Activated CD8-positive, alpha-beta T cell treated with anti-CD3 and anti-CD28 coated beads for 36 hours (primary cell): ENCODE results near the gene KDM1B. TPM values are rescaled to one million over a fixed set of nuclear protein-coding genes. Genes with fewer than 3 reads are reported as not detected.

Experiments
- ATAC-seq: fragments of 200-7000 bp; cut with Tn5 transposase; one replicate; pipeline ENCODE4 v1.10.0; 2021; ENCODE audit warnings: mild to moderate bottlenecking, moderate library complexity
- CTCF ChIA-PET: fragments of 350-600 bp; sonication (Branson Sonifier 250); formaldehyde crosslinking; loops from one replicate; lab custom pipeline; 2021; ENCODE audit warnings: antibody characterized with exemption; lab: Charles Lee
- POLR2A ChIA-PET: fragments of 350-600 bp; sonication (Branson Sonifier 250); formaldehyde crosslinking; loops from one replicate; lab custom pipeline; 2021; ENCODE audit warnings: antibody characterized with exemption; lab: Charles Lee
- DNase-seq: peaks from one replicate; pipeline ENCODE4 v3.0.0-alpha.2; 2020
- H3K27ac Mint-ChIP-seq: one replicate; pipeline ENCODE4 v1.8.0; 2021; ENCODE audit warnings: mild to moderate bottlenecking, mixed read lengths
- H3K27me3 Mint-ChIP-seq: one replicate; pipeline ENCODE4 v1.8.0; 2021; ENCODE audit warnings: mixed read lengths
- H3K36me3 Mint-ChIP-seq: one replicate; pipeline ENCODE4 v1.8.0; 2021; ENCODE audit warnings: low read depth, mixed read lengths
- H3K4me1 Mint-ChIP-seq: one replicate; pipeline ENCODE4 v1.8.0; 2021; ENCODE audit warnings: low read depth, mixed read lengths
- H3K4me3 Mint-ChIP-seq: one replicate; pipeline ENCODE4 v1.8.0; 2021; ENCODE audit warnings: mild to moderate bottlenecking, moderate library complexity, mixed read lengths
- H3K9me3 Mint-ChIP-seq: one replicate; pipeline ENCODE4 v1.8.0; 2021; ENCODE audit warnings: mixed read lengths
- intact Hi-C: fragments of 100-400 bp; cut with micrococcal nuclease; formaldehyde crosslinking; loops from one replicate; pipeline ENCODE4 v1.10.0; 2022
- total RNA-seq, 2 experiments: library from RNA; stranded (reverse); gene quantifications; one replicate each; pipeline ENCODE4 v1.2.3, GENCODE V29; 2021
- TF ChIP-seq, protein P1 (sequence below): fragments of 200-600 bp; IDR thresholded peaks from one replicate; pipeline ENCODE4 v1.8.0; 2022; ENCODE audit warnings: antibody characterized with exemption, mild to moderate bottlenecking

Gene KDM1B
- total RNA-seq, 2 experiments from 2014 or later: 10.9 to 12.2 TPM

DNA sequence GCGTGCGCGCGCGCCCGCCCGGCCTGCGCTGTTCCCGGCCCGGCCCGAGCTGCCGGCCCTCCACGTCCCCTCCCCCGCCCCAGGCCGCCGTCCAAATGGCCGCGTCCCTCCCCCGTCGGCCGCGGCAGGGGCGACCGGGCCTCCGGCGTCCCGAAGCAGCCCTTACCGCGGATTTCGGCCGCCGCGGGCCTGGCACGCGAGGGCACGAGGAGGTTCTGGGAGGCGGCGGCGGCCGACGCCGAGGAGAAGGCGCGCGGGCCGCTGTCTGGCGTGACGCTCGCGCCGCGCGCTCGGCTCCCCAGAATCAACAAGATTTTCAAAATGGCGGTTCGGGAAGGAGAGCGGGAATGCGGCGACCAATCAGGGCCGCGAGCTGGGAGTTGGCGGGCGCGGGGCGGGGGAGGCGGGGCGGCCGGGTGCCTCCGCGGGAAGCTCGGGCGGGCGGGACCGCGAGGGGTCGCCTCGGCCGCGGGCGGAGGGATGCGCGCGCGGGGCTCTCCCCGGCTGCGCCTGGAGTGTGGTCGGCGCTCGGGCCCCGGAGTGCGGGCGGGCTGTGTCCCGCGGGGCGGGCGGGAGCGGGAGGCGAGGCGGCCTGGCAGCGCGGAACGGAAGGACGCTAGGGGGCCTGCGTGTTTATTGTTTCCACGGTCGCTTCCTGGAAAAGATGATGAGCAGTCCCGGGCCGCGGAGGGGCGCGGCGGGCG is 109.1 kb downstream of the KDM1B start, which contains the start of gene DEK:
DEK (minus strand) TSS at position 312 of the 704 bp plus-strand sequence. CDS start 543 bp downstream, outside the sequence.
- intact Hi-C loops: loop anchor here (5.0 kb wide), 1 partner anchor 107 kb away; the partner anchor contains the start of genes KDM1B and TPMT
- Mint-ChIP-seq H3K27me3 (no peaks in the 10 kb centered on the region), H3K27ac (peak within 1 kb of the TSS; percentile 96), H3K36me3 (peaks cover 45% of the 10 kb centered on the region), H3K4me1 (peaks cover 40% of the 10 kb centered on the region), H3K4me3 (peak within 1 kb of the TSS; percentile 90), H3K9me3 (peaks cover 5% of the 10 kb centered on the region)
- POLR2A ChIA-PET: interaction anchor here (0.6 to 3.1 kb wide), 8 partner anchors 10 to 249 kb away, joined by 3 to 9 read pairs (median 3); no protein-coding TSS in a partner anchor
- ATAC-seq (peak; percentile 67), DNase-seq (peak; percentile 89)
- TF ChIP-seq, protein P1, sequence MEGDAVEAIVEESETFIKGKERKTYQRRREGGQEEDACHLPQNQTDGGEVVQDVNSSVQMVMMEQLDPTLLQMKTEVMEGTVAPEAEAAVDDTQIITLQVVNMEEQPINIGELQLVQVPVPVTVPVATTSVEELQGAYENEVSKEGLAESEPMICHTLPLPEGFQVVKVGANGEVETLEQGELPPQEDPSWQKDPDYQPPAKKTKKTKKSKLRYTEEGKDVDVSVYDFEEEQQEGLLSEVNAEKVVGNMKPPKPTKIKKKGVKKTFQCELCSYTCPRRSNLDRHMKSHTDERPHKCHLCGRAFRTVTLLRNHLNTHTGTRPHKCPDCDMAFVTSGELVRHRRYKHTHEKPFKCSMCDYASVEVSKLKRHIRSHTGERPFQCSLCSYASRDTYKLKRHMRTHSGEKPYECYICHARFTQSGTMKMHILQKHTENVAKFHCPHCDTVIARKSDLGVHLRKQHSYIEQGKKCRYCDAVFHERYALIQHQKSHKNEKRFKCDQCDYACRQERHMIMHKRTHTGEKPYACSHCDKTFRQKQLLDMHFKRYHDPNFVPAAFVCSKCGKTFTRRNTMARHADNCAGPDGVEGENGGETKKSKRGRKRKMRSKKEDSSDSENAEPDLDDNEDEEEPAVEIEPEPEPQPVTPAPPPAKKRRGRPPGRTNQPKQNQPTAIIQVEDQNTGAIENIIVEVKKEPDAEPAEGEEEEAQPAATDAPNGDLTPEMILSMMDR: no peak
- CTCF ChIA-PET: interaction anchor here (1.3 kb wide), 1 partner anchor 11 kb away, joined by 5 read pairs; no protein-coding TSS in a partner anchor

DNA sequence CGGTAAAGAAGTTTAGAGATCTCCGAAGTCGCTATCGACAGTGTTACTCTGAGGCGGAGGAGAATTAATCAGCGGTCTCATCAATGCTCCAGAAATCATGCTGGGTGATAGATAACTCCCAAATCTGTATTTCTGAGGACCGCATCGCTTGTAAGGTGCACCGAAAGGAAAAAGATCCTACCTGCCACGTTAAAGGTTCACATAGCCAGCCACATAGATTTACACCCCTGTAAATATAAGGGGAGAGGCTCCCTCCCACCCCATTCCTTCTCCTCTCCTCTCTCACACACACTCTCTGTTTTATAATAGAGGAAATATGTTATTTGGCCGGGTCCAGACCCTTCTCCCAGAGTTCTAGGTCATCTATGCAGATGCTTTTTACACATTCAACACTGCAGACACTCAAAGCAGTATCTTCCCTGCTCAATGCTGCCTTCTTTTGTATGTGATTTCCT is 109.7 kb downstream of the KDM1B start:
- TF ChIP-seq, protein P1: peak; percentile 31
- intact Hi-C loops: loop anchor here (5.0 kb wide), 1 partner anchor 108 kb away; the partner anchor contains the start of genes KDM1B and TPMT
- ATAC-seq: no peak
- H3K27me3 Mint-ChIP-seq: no peaks in the 10 kb centered on the region
- no peak for DNase-seq
- POLR2A ChIA-PET: interaction anchor here (0.6 to 3.1 kb wide), 9 partner anchors 15 to 1842 kb away, joined by 3 to 9 read pairs (median 3); no protein-coding TSS in a partner anchor
- CTCF ChIA-PET: interaction anchor here (1.3 kb wide), 1 partner anchor 10 kb away, joined by 5 read pairs; no protein-coding TSS in a partner anchor
- H3K36me3 Mint-ChIP-seq: peaks cover 39% of the 10 kb centered on the region
- H3K4me1 Mint-ChIP-seq: peaks cover 34% of the 10 kb centered on the region
- peak overlapping the region; percentile 90 for H3K4me3 Mint-ChIP-seq
- H3K9me3 Mint-ChIP-seq: peaks cover 5% of the 10 kb centered on the region
- H3K27ac Mint-ChIP-seq: peak overlapping the region; percentile 94

DNA sequence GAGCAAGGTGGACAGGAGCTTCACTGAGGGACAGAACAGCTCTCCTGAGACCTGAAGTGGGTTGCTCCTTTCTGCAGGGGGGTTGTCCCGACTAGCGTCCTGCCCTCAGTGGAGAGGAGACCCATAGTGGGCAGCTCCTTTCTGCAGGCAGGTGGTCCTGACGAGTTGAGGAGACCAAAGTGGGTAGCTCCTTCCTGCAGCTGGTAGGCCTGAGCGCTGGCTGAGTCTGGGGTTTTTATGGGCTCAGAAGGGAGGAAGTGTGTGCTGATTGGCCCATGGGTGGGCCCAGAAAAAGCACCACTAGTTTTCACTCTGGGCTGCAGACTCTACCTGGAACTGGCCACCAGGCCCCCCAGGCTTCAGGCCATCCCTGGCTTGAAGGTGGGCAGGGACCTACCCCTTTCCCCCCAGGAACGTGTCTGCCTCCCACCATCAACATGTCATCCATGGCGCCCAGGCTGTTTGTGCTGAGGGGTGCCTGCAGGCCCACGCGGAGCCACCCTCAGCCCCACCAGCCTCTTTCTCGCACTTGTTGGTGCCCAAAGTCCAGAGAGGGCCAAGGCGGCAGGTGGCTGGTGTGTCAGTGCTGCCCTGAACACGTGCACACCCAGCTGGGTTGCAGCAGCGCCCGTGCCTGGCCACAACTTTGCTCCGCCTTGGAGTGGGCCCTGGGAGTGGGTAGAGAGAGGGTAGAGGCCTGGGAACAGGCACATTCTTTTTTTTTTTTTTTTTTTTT is 110.7 kb downstream of the KDM1B start:
- CTCF ChIA-PET: interaction anchor here (1.3 kb wide), 2 partner anchors 9 to 34 kb away, joined by 3 to 5 read pairs; no protein-coding TSS in a partner anchor
- no peak for ATAC-seq
- peaks cover 5% of the 10 kb centered on the region for H3K9me3 Mint-ChIP-seq
- H3K4me1 Mint-ChIP-seq: peaks cover 24% of the 10 kb centered on the region
- H3K4me3 Mint-ChIP-seq: peak overlapping the region; percentile 90
- peak; percentile 25 for DNase-seq
- POLR2A ChIA-PET: interaction anchor here (0.6 to 3.1 kb wide), 3 partner anchors 16 to 1841 kb away, joined by 3 to 9 read pairs (median 3); no protein-coding TSS in a partner anchor
- no peaks in the 10 kb centered on the region for H3K27me3 Mint-ChIP-seq
- TF ChIP-seq, protein P1: no peak
- H3K36me3 Mint-ChIP-seq: peaks cover 29% of the 10 kb centered on the region
- peak overlapping the region; percentile 94 for H3K27ac Mint-ChIP-seq
- intact Hi-C loops: no loop called here

DNA sequence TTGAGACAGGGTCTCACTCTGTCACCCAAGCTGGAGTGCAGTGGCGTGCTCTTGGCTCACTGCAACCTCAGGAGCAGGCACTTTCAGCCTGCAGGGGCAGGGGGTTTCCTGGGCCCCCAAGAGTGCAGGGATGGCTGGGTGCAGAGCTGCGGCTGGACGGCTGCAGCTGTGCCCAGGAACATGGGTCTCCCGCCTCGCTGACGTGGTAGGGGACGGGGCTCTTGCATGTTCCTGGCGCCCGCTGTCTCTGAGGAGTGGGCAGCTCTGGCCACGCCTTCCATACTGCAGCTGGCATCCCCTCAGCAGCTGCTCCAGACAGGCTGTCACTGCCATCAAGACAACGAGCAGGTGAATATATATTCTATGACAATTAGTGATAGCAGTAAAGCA is 111.3 kb downstream of the KDM1B start:
- DNase-seq (no peak), ATAC-seq (no peak)
- no peak overlapping the region for H3K4me3 Mint-ChIP-seq
- H3K9me3 Mint-ChIP-seq: peaks cover 5% of the 10 kb centered on the region
- no peaks in the 10 kb centered on the region for H3K27me3 Mint-ChIP-seq
- intact Hi-C loops: no loop called here
- peaks cover 25% of the 10 kb centered on the region for H3K36me3 Mint-ChIP-seq
- TF ChIP-seq, protein P1: no peak
- H3K27ac Mint-ChIP-seq: no peak overlapping the region
- H3K4me1 Mint-ChIP-seq: peaks cover 18% of the 10 kb centered on the region
- ChIA-PET POLR2A (no interaction called here), CTCF (interaction anchor here (1.3 kb wide), 1 partner anchor 35 kb away, joined by 3 read pairs; no protein-coding TSS in a partner anchor)
